H1 (cell line): ENCODE measurements around the gene KRT83. TPM values are rescaled to one million over a fixed set of nuclear protein-coding genes. Genes with fewer than 3 reads are reported as not detected.

Experiments
- RFX5 ChIP-seq: IDR thresholded peaks from 2 replicates; pipeline ENCODE4 v1.6.1; 2011; ENCODE audit warnings: low read depth, low read length, improper control_type of control experiment, borderline replicate concordance
- SP1 ChIP-seq: IDR thresholded peaks from 2 replicates; pipeline ENCODE4 v1.6.1; 2011; ENCODE audit warnings: low read depth, low read length
- USF2 ChIP-seq: IDR thresholded peaks from 2 replicates; pipeline ENCODE4 v1.6.1; 2011; ENCODE audit warnings: low read length, improper control_type of control experiment
- polyA plus RNA-seq, 7 experiments: library from polyadenylated mRNA; depleted of rRNA in 3 of 7; stranded (reverse) in 5 of 7; unstranded in 2 of 7; fragments of >200 nt in 5 of 7; fragments of 200-250 nt in 2 of 7; gene quantifications; 1 replicate in 5 of 7; 2 replicates in 1 of 7; 4 replicates in 1 of 7; pipeline versions ENCODE4 v1.2.1 to v1.2.3, GENCODE V29; 2011 to 2013; ENCODE audit warnings: missing spikeins in 2 of 7, mixed read lengths in 2 of 7
- total RNA-seq: library from RNA; stranded (reverse); fragmentation: NEBNext Ultra II Directional; extraction: Animal tissue kit (Norgen Biotek cat#: 25700); gene quantifications from 2 replicates; pipeline ENCODE4 v1.2.1, GENCODE V29; 2021

KRT83 gene
- total and polyA plus RNA-seq, 2 of the 8 experiments (the other 6 are each of a cell fraction or from before 2014, with no cell fraction given) = not detected

- TF ChIP-seq SP1 (no peak), USF2 (no peak), RFX5 (no peak)
- TF ChIP-seq, all 59 proteins: peak for 0
Measured at GRCh38 chr12:52350786-52351185, 29.6 kb upstream of the KRT83 start (continued).
